K562 (cell line): ENCODE results near the gene EVI2B. TPM values are rescaled to one million over a fixed set of nuclear protein-coding genes. Genes with fewer than 3 reads are reported as not detected.

Experiments
- HMGN3 ChIP-seq: IDR thresholded peaks from 2 replicates; pipeline ENCODE4 v1.6.1; 2011; ENCODE audit warnings: borderline replicate concordance, low read depth, mild to moderate bottlenecking, mixed read lengths, low read length; ENCODE audit not compliant: insufficient read length; ENCODE audit errors: extremely low read depth
- IRF2 ChIP-seq: sonication (generic); formaldehyde crosslinking; IDR thresholded peaks from 2 replicates; pipeline ENCODE4 v1.8.1; 2022; ENCODE audit warnings: mild to moderate bottlenecking, missing genetic modification reagents
- RBM25 ChIP-seq: fragments of 200-400 bp; formaldehyde crosslinking; IDR thresholded peaks from 2 replicates; pipeline ENCODE4 v1.6.1; 2018; ENCODE audit warnings: low read length, low read depth, moderate library complexity; ENCODE audit not compliant: severe bottlenecking
- TRIM25 ChIP-seq: fragments of 450-650 bp; IDR thresholded peaks from 2 replicates; pipeline ENCODE4 v1.7.0; 2016; ENCODE audit warnings: borderline replicate concordance
- ZFP1 ChIP-seq: fragments of 450-650 bp; formaldehyde crosslinking; IDR thresholded peaks from 2 replicates; pipeline ENCODE4 v1.4.0; 2020; ENCODE audit warnings: mild to moderate bottlenecking, mixed read lengths
- ZNF175 ChIP-seq: fragments of 200-800 bp; sonication (Bioruptor generic); IDR thresholded peaks from 2 replicates; pipeline ENCODE4 v1.6.1; 2016; ENCODE audit warnings: low read depth, mild to moderate bottlenecking, missing genetic modification characterization, missing compliant biosample characterization
- ZNF239 ChIP-seq: fragments of 250-450 bp; sonication (Bioruptor Pico); IDR thresholded peaks from 2 replicates; pipeline ENCODE4 v1.4.0; 2020; ENCODE audit warnings: mild to moderate bottlenecking
- ZSCAN32 ChIP-seq: fragments of 450-650 bp; formaldehyde crosslinking; IDR thresholded peaks from 2 replicates; pipeline ENCODE4 v1.4.0; 2020; ENCODE audit warnings: mild to moderate bottlenecking, moderate library complexity
- polyA plus RNA-seq, 8 experiments: library from polyadenylated mRNA; depleted of rRNA in 4 of 8; stranded (reverse) in 5 of 8; unstranded in 3 of 8; fragments of >200 nt; fragmentation: Nextera tagmentation in 2 of 8; fragmentation: Illumina TruSeq in 1 of 8; extraction: Ambion mirVana in 2 of 8; extraction: Trizol in 1 of 8; gene quantifications; 2 replicates each; pipeline versions ENCODE4 v1.2.1 to v1.2.3, GENCODE V29; 2011 to 2014; ENCODE audit warnings: inconsistent platforms in 1 of 8, missing spikeins in 1 of 8
- total RNA-seq, 7 experiments: library from RNA; depleted of rRNA in 6 of 7; stranded (reverse); fragments of >200 nt in 6 of 7; fragmentation: Illumina TruSeq in 2 of 7; extraction: Trizol in 2 of 7; gene quantifications; 2 replicates each; pipeline versions ENCODE4 v1.2.1 to v1.2.3, GENCODE V29; 2011 to 2021; ENCODE audit warnings: low replicate concordance in 1 of 7
- TF ChIP-seq, protein P1 (sequence below): fragments of 250-450 bp; sonication (Bioruptor Pico); IDR thresholded peaks from 2 replicates; pipeline ENCODE4 v1.4.0; 2020

Gene EVI2B
- total and polyA plus RNA-seq, 9 of the 15 experiments (the other 6 are each of a cell fraction or from before 2014, with no cell fraction given) = 0.54 to 8.0 (median 2.5) TPM

GRCh38 chr17:31320791-31321190, 6.9 kb upstream of the EVI2B start (continued):
- TF ChIP-seq TRIM25 (no peak), ZSCAN32 (CRISPR knock-in tag) (no peak), ZNF239 (CRISPR knock-in tag) (no peak), ZNF175 (CRISPR knock-in tag) (no peak), IRF2 (CRISPR knock-in tag) (no peak), RBM25 (no peak), HMGN3 (no peak), ZFP1 (no peak)
- TF ChIP-seq, protein P1, sequence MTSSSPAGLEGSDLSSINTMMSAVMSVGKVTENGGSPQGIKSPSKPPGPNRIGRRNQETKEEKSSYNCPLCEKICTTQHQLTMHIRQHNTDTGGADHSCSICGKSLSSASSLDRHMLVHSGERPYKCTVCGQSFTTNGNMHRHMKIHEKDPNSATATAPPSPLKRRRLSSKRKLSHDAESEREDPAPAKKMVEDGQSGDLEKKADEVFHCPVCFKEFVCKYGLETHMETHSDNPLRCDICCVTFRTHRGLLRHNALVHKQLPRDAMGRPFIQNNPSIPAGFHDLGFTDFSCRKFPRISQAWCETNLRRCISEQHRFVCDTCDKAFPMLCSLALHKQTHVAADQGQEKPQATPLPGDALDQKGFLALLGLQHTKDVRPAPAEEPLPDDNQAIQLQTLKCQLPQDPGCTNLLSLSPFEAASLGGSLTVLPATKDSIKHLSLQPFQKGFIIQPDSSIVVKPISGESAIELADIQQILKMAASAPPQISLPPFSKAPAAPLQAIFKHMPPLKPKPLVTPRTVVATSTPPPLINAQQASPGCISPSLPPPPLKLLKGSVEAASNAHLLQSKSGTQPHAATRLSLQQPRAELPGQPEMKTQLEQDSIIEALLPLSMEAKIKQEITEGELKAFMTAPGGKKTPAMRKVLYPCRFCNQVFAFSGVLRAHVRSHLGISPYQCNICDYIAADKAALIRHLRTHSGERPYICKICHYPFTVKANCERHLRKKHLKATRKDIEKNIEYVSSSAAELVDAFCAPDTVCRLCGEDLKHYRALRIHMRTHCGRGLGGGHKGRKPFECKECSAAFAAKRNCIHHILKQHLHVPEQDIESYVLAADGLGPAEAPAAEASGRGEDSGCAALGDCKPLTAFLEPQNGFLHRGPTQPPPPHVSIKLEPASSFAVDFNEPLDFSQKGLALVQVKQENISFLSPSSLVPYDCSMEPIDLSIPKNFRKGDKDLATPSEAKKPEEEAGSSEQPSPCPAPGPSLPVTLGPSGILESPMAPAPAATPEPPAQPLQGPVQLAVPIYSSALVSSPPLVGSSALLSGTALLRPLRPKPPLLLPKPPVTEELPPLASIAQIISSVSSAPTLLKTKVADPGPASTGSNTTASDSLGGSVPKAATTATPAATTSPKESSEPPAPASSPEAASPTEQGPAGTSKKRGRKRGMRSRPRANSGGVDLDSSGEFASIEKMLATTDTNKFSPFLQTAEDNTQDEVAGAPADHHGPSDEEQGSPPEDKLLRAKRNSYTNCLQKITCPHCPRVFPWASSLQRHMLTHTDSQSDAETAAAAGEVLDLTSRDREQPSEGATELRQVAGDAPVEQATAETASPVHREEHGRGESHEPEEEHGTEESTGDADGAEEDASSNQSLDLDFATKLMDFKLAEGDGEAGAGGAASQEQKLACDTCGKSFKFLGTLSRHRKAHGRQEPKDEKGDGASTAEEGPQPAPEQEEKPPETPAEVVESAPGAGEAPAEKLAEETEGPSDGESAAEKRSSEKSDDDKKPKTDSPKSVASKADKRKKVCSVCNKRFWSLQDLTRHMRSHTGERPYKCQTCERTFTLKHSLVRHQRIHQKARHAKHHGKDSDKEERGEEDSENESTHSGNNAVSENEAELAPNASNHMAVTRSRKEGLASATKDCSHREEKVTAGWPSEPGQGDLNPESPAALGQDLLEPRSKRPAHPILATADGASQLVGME (CRISPR knock-in tag) = no peak
